SH-SY5Y (cell line): ENCODE measurements around the gene BATF2.

Experiments
- GATA2 ChIP-seq: IDR thresholded peaks from 2 replicates; pipeline ENCODE4 v1.6.1; 2011; ENCODE audit warnings: mild to moderate bottlenecking, low read depth, low read length
- GATA3 ChIP-seq: IDR thresholded peaks from 2 replicates; pipeline ENCODE4 v1.6.1; 2011; ENCODE audit warnings: low read depth, mild to moderate bottlenecking, low read length, moderate library complexity

DNA sequence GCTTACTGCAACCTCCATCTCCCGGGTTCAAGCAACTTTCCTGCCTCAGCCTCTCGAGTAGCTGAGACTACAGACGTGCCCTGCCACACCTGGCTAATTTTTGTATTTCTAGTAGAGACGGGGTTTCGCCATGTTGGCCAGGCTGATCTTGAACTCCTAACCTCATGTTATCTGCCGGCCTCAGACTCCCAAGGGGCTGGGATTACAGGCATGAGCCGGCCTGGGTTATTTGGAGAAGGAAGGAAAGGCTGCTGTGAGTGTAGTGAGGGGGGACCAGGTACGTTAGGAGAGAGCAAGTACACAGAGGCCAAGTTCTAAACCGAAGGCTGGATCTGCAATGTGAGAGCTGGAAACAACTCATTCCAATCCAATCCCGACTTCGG lies 453 bp downstream of the BATF2 start:
- TF ChIP-seq GATA2 (no peak), GATA3 (no peak)
